ENCODE measurements around the gene PRSS27.
"Not testable (repeated sequence)": the region's sequence is repeated elsewhere in the genome, so short reads cannot be mapped to it uniquely, and the experiment has no call there.

PRSS27 gene

DNA sequence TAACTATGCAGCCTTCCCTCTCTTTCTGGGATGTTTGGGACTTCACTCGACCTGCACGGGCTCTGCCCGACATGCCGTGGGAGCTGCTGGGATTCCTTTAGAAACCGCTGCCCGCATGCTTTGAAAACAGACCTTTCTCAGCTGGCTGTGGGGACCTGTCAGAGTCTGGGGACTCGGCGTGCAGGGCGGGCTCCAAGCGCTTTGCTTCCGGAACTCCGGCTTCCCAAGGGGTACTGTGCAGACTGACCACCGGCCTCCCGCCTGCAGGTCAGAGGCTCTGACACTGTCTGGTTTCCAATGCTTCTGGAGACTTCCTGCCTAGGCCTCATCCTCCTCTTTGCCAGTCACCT is 11.8 kb downstream of the PRSS27 start:
- no peak for DNase-seq (ENCODE audit: low read depth)

DNA sequence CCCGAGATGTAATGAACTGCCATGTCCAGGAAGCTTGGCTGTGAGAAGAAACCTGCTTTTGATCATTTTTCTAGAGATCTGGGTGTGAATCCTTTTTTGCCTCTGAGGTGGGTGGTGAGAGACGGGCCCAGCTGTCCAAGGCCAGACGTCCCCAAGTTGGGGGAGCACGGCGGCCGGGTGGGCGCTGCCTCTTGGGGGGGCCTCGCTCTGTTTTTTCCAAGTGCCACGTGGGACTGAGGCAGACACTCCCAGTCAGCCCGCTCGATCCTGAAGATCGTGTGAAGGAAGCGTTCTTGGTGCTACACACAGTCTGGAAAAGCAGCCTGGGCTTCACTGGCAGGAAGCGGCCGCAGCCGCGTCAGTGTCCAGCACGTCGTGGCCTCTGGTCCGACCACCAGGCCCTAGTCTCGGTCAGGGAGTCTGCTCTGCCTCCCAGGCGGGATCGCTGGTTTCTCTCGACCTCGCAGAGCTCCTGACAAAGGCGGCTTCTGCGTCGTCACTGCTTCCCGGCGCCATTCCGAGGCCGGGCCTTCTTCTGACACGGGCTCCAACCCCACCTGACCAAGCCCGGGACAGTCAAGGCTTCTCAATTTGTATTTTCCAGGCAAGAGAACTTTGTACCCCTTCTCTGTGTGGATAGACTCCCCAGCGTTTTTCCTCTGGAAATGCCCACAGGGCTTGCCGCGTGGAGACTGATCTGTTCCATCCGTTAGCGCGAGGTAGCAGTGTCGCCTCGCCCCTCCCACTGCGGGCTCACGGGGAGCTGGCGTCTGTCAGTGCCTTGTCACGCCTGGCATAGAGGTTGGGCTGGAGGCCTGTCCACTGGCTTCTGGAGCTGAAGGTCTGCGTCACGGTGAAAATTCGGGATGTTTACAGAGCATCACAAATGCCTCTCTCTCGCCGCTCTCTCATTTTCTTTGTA is 12.4 kb downstream of the PRSS27 start:
- no peak for DNase-seq (ENCODE audit: low read depth)

GRCh38 chr16:2706611-2707311 is 13.3 kb downstream of the PRSS27 start:
- no peak for DNase-seq (ENCODE audit: low read depth)

DNA sequence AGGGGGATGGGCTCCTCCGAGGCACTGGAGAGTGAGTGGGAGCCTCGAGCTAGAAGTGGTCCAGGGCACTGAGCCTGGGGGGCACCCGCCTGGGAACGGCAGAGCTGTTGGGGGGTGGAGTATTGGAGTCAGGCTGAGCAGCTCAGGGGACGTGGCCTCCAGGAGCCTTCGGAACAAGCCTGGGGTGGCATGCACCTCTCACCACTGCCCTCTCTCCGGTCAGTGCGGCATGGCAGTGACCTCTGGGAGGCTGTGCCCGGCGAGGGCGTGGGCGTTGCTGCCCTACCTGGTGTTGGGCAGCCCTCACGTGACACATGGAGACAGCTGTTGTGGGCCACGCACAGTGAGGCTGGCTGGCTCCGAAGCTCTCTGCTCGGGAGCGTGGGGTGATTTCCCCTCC is 13.9 kb downstream of the PRSS27 start:
- DNase-seq (ENCODE audit: low read depth), result no peak

DNA sequence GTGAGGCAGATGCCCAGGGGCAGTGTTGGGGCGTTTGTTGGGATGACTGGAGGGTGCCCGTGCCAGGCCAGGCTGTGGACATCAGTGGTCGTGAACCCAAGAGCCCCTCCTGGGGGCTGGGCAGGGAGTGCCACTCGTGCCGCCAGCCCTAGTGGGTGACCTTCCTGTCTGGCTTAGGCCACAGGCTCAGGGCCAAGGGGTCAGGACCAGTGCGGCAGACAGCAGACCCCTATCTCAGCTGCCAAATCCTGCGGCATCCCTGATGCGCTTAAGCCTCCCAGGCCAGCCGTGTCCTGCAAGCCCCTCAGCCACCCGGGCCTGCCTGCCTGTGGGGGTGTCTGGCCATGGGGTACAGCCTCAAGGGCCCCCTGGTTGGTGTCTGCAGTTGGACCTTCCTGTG is 14.7 kb downstream of the PRSS27 start:
- no peak for DNase-seq (ENCODE audit: low read depth)

- DNase-seq (ENCODE audit: low read depth), result no peak
Measured at GRCh38 chr16:2704983-2705275, 15.1 kb downstream of the PRSS27 start.

DNA sequence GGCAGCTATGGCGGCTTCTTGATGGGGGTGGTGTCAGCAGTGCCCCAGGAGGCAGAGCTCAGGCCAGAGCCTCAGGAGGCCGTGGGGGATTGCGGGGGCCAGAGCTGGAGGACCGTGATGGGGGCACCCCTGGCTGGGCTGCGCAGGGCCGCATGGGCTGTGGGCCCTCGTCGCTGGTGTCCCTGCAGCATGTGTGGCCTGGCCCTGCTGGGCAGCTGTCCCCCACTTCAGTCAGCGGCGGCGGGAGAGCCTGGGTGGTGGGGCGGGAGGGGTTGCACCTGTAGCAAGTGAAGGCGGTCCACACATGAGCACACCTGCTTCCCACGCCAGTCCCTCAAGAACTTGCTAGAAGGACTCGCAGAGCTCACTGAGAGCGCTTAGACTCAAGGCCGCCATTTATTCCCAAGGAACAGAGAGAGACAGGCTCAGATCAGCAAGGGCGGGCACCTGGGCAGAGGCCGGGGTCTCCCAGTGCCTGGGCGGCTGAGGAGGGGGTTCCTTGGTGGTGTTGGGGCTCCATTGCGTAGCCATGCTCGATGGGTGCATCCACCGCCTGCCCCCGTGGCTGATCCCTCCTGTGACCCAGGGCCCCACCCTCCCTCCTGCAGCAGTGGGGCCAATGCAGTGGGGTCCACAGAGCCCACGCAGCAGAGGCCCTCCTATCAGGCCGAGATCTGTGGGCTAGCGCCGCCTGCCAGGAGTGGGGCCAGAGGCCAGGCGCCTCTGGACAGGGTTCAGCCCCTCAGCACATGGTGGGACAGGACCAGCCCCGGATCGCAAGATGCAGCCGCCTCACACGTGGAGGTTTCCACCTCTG is 15.7 kb downstream of the PRSS27 start:
- no peak for DNase-seq (ENCODE audit: low read depth)

GRCh38 chr16:2702871-2703745 is 16.9 kb downstream of the PRSS27 start:
- DNase-seq (ENCODE audit: low read depth), result no peak

- DNase-seq (ENCODE audit: low read depth), result no peak
Measured at GRCh38 chr16:2702438-2702825, 17.6 kb downstream of the PRSS27 start.

DNA sequence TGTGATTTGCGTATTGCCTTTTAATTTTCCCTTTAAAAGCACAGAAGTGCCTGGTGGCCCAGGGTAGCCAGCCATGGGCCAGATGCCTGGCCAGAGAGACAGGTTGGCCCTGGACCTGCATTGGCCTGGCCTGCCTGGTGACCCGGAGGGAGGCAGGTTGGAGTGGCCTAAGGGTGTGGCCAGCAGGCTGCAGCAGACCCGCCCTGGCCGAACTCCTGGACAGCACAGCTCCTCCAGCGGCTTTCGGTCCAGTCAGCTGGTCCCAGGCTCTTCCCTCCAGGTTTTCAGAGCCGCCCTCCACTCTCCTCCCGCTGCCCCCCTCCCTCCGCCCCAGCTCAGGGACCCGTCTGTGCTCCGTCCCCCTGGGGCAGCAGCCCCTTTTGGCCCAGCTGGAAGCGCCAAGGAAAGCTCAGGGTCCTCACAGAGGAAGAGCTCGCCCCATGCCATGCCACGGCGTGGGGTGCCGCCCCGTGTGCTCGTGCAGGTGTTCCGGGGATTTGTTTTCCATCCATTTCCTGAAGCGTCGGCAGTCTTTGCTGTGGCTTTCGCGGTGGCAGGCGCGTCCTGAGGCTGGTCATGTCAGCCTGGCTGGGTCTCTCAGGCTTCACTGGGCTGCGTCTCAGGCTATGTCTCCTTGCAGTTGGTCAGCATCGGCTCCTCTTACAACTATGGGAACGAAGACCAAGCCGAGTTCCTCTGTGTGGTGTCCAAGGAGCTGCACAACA is 18.1 kb downstream of the PRSS27 start:
- no peak for DNase-seq (ENCODE audit: low read depth)

DNA sequence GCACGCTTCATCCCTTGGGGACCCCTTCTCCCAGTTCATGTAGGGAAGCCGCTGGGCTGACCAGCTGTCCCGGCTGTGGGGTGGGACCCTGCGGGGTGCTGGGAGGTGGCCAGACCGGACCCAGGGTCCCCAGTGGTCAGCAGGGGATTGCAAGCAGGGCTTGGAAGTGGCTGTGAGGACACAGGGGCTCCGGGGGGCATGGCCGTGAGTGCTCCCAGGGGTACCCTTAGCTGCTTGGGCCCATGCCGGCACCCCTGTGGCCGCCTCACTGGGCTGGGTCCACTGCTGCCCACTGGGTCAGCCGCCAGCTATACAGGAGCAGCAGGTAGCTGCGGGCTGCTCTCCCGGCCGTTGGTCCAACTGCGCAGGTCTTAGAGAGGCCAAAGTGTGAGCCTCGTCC is 18.8 kb downstream of the PRSS27 start:
- DNase-seq (ENCODE audit: low read depth), result no peak

DNA sequence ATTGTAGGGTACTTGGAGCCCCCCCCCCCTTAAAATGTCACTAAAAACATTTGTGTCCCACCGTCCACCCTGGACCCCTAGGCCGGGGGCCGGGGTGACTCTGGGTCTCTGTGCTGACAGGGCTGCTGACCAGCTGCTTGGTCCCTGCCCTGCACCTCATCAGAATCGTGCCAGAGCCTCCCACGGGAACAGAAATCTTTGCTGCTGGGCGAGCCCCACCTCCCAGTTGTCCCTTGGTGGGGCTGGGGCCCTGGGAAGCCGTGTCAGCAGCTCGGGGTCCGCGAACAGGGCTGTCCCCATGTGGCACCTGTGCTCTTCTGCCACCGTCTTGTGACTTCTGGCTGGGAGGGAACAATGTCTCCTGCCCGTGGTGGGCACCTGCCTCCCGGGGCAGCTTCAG is 19.2 kb downstream of the PRSS27 start:
- no peak for DNase-seq (ENCODE audit: low read depth)

- no peak for DNase-seq (ENCODE audit: low read depth)
Measured at GRCh38 chr16:2699791-2700600, 20.0 kb downstream of the PRSS27 start.

GRCh38 chr16:2698965-2699750 is 20.9 kb downstream of the PRSS27 start:
- no peak for DNase-seq (ENCODE audit: low read depth)

GRCh38 chr16:2698103-2698870 is 21.7 kb downstream of the PRSS27 start:
- no peak for DNase-seq (ENCODE audit: low read depth)

GRCh38 chr16:2697401-2697948 is 22.5 kb downstream of the PRSS27 start:
- DNase-seq (ENCODE audit: low read depth), result no peak

- not testable (repeated sequence) for DNase-seq (ENCODE audit: low read depth)
Measured at GRCh38 chr16:2696601-2697250, 23.3 kb downstream of the PRSS27 start.
